Stimulated activated CD4-positive, alpha-beta T cell treated with anti-CD3 and anti-CD28 coated beads, Interleukin-15, amount 100 ng/mL, for 1 hour (primary cell): ENCODE data around the gene HAUS2.
A peak's percentile ranks its signal among the peaks of the same experiment; 100 is the strongest.
"Not testable (repeated sequence)": the region's sequence is repeated elsewhere in the genome, so short reads cannot be mapped to it uniquely, and the experiment has no call there.

Source experiments
- DNase-seq, 2 donors: peaks; one replicate each; pipeline ENCODE4 v3.0.0-alpha.2; 2020; ENCODE audit warnings: low read depth in 1 of 2, low spot score in 1 of 2

HAUS2 gene

GRCh38 chr15:42575188-42576039, 26.8 kb downstream of the HAUS2 start, which contains the start of gene STARD9:
STARD9 (plus strand) TSS chr15:42575606; CDS start chr15:42575716, 110 bp downstream.
- DNase-seq = peak; percentile 86 to 90

GRCh38 chr15:42576040-42576594, 27.5 kb downstream of the HAUS2 start:
- no peak for DNase-seq

DNA sequence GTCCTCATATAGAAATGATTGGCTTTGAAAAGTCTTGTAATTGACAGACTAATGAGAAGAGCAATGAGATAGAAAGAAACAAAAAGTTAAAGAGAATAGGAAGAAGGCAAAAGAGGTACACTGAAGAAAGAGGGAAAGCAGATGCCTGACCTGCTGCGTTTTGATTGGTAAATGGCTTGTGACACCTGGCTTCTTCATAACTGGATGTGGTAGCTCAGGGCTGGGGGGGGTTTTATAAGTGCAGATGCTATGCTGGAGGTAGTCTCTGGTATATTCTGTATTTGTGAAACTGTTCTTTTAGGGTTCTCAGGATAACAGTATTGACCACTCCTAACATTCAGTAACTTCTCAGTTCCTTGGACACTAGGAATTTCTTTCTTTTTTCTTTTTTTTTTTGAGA, 28.1 kb downstream of the HAUS2 start:
- no peak for DNase-seq

DNA sequence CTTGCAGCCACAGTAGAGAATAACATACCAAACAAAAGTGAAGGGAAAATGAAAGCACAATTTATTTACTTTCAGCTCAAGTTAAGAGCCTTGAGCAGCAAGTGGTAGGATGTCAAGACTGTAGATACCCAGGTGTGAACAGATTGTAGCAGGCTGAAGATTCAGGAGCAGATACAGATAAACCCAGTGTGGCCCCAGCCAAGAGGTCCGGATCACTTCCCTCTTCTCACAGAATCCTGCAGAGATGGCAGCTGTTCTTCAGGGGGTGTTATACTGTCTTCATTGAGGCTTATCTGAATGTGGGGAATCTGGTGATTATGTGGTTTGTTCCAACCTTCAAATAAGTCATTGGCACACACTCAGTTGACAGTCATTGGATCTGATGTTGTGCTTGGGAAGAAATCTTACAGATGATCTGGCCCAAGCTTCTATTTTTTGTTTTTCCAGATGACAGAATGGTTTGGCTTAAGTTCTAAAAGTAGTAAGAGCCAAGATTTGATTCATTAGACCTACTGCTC, 28.9 kb downstream of the HAUS2 start:
- no peak for DNase-seq

- no peak for DNase-seq
Measured at GRCh38 chr15:42578984-42579537, 30.4 kb downstream of the HAUS2 start.

- DNase-seq = peak; percentile 63
Measured at GRCh38 chr15:42581272-42581730, 32.7 kb downstream of the HAUS2 start.

DNA sequence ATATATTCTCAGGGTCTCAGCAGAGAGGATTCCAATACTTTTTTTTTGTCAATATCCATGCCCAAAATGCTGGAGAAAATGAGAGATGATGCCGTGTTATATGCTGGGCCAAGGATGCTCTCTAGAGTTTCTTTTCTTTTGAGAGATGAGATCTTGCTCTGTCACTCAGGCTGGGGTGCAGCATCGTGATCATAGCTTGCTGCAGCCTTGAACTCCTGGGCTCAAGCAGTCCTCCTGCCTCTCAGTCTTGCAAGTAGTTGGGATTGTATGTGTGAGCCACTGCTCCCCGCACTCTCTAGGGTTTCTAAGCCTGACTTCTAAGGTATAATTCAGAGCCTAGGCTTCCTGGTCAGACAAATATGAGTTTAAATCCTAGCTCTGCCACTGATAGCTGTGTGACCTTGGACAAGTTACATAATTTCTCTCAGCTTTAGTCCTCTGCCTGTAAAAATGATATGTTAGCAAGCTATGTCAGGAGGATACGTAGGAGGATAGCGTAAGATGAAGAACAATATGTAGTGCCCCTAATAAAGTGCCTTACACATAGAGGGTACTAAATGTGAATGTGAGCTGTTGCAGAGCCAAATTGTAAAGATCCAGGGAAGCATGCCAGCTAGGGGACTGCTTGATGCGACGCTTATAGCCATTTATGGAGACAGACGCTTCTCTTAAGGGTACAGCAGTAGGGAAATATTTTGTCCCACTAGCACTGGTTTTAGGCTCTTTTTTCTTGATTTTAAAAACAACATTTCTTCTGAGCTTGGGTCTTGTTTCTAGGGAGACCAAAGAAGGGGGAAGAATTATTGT, 34.1 kb downstream of the HAUS2 start:
- DNase-seq = no peak

- no peak for DNase-seq
Measured at GRCh38 chr15:42584031-42584765, 35.6 kb downstream of the HAUS2 start.

GRCh38 chr15:42590619-42591237, 42.1 kb downstream of the HAUS2 start:
- DNase-seq = no peak

- no peak for DNase-seq
Measured at GRCh38 chr15:42591238-42591934, 42.7 kb downstream of the HAUS2 start.

DNA sequence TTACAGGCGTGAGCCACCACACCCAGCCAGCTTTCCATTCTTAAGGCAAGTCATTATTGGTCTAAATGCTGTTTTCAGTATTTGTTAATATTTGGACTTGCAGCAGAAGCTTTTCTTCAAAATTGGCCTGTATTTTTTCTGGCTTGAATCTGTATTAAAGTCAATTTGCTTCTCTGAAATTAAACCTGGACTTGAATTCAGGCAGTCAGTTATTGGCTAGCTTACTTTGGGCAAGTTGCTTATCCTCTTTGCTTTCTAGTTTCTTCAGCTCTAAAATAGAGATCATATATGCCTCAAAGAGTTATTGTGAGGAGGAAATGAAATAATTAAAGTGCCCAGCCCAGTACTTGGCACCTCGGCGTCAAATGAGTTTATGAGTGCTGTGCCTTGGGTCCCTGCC, 44.1 kb downstream of the HAUS2 start:
- DNase-seq = no peak

DNA sequence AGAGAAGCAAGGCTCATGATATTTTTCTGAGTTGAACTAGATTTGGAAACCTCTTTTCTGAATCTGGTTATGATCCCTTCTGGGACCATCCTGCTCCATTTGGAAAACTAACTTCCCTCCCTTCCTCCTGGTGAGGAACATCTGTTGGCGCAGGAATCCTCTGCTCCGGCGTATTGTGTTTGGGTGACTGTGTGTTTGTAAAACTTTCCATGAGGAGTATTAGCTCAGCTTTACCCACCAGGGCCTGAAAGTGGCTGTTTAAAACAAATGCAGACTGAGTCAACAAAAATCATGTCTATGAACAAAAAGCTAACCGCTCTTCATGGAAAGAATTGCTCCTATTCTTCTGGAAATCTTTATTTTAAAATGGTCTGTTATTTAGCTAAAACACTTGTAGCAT, 44.5 kb downstream of the HAUS2 start:
- no peak for DNase-seq

DNA sequence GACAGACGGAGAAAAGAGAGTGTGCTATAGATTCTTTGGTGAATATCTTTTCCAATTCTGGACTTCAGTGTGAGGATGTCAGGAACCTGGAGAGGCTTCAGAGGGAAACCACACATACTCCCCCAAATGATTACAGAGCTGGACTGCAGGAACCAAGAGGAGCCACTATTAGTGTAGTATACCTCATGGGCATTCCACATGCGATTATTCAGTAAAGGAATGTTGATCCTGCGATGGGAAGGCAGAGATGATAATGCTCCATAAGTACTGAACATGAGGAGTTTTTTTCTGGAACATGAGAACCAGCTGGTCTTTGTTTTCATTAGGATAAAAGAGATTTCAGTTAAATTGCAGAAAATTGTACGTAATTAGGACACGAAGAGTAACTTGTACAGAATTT, 45.5 kb downstream of the HAUS2 start:
- no peak for DNase-seq

DNA sequence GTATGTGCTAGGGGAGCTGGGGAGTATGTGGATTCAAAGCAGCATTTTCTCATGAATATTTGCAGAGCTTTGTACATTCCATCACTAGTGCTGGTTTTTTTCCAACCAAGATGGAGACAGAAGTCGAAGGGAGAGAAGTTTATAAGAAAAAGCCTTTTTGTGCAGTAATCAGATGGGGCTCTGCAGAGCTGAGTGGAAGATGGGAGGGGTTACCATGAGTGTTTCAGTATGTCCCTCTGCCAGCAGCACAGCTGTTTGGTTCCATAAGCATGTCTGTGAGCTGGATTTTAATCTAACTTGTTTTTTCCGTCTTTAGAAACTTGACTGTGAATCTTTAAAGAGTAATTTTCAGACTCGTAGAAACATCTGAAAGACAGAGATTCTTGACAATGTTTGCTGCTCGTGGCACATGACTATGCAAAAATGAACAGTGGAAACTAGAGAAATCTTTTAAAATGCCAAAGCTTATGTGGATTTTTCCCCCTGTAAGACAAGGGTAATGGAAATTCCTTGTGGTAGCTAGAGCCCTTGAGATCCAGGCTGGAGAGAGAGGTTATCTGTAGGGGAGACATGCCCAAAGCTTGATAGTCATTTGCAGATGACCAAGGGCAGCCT, 47.1 kb downstream of the HAUS2 start:
- DNase-seq = no peak

DNA sequence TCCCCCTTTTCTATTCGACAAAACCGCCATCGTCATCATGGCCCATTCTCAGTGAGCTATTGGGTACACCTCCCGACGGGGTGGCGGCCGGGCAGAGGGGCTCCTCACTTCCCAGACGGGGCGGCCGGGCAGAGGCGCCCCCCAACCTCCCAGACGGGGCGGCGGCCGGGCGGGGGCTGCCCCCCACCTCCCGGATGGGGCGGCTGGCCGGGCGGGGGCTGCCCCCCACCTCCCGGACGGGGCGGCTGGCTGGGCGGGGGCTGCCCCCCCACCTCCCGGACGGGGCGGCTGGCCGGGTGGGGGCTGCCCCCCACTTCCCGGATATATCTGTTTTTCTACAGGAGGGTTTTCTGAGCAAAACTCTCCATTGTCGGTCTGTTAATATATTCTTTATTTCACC, 52.7 kb downstream of the HAUS2 start:
- not testable (repeated sequence) for DNase-seq

- no peak for DNase-seq
Measured at GRCh38 chr15:42602501-42602900, 53.9 kb downstream of the HAUS2 start.

DNA sequence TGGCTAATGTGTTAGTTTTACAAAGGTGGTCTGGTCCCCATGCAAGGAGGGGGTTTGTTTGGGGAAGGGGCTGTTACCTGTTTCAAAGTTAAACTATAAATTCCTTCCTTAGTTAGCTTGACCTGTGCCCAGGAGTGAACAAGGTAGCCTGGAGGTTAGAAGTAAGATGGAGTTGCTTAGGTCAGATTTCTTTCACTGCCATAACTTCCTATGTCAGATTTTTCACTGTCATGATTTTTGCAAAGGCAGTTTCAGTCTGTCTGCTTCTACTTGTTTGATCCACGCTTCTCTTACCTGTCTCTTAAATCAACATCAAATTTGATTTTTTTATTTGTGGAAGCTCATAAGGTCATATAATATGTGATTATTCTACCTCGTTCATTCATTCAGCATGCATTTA, 55.3 kb downstream of the HAUS2 start:
- no peak for DNase-seq

DNA sequence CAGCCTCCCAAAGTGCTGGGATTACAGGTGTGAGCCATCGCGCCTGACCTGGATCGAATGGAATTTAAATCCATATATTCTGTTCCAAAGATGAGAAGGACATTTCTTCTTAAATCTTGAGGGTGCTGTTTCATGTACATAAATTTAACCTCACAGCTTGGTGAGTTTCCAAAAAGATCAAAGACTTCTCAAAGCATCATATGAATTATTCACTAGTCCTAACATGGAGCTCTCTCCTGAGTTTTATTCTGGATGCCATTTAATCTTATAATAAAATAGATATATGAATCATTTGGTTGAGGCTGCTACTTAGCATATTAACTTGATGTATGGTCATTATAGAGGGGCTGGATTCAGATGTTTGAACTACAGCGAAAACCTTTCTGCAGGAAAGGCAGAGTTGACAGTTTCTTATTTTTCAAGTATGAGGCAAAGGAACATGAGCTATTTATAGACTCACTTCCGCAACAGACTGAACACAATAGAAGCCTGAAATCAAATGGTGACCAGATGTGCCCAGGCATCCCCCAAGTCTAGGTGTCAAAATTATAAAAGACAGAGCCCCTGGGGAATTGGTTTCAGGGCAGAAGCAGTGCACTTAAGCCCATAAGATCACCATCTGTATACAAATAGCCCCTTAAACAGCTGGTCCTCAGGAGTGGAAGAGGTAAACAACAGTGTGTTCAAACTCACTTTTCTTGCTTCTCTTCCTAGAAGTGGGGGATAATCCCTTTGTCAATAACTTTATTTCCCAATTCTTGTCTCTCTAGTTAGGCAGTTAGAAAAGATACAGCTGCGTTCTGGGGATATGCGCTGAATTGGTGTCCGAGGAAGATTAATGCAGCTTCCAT, 56.5 kb downstream of the HAUS2 start:
- no peak for DNase-seq
